G401 (cell line): ENCODE results near the gene ATG13. TPM values are rescaled to one million over a fixed set of nuclear protein-coding genes. Genes with fewer than 3 reads are reported as not detected.
"Not testable (repeated sequence)": the region's sequence is repeated elsewhere in the genome, so short reads cannot be mapped to it uniquely, and the experiment has no call there.

Experiments used
- DNase-seq: peaks from one replicate; pipeline ENCODE4 v3.0.0-alpha.2; 2015; ENCODE audit warnings: low spot score
- in situ Hi-C: cut with HindIII; loops from 2 replicates; pipeline ENCODE4 v1.10.0; 2016; ENCODE audit warnings: low sequenced_read_pairs, mixed read lengths
- total RNA-seq: library from RNA; depleted of rRNA; stranded (reverse); fragments of >200 nt; shearing (Covaris generic); gene quantifications from 2 replicates; pipeline ENCODE4 v1.2.3, GENCODE V29; 2014

ATG13 gene
- total RNA-seq, 1 experiment from 2014 or later, result 78.8 TPM

GRCh38 chr11:46686886-46687795, 69.8 kb downstream of the ATG13 start:
- no peak for DNase-seq
- in situ Hi-C loops, result no loop called here

GRCh38 chr11:46690702-46691101, 73.3 kb downstream of the ATG13 start:
- in situ Hi-C loops, result no loop called here
- no peak for DNase-seq

- in situ Hi-C loops, result no loop called here
- DNase-seq, result no peak
These were observed 75.1 kb downstream of the ATG13 start for GRCh38 chr11:46692450-46692849.

GRCh38 chr11:46693597-46694012, 76.3 kb downstream of the ATG13 start:
- in situ Hi-C loops, result no loop called here
- no peak for DNase-seq

GRCh38 chr11:46694072-46694471, 76.7 kb downstream of the ATG13 start:
- no peak for DNase-seq
- in situ Hi-C loops, result no loop called here

- DNase-seq, result no peak
- in situ Hi-C loops, result no loop called here
These were observed 77.3 kb downstream of the ATG13 start for GRCh38 chr11:46694607-46695006.

- in situ Hi-C loops, result no loop called here
- no peak for DNase-seq
These were observed 78.2 kb downstream of the ATG13 start for GRCh38 chr11:46695345-46696211.

GRCh38 chr11:46696212-46696558, 78.8 kb downstream of the ATG13 start:
- DNase-seq, result no peak
- in situ Hi-C loops, result no loop called here

GRCh38 chr11:46697303-46697702, 80.0 kb downstream of the ATG13 start:
- no peak for DNase-seq
- in situ Hi-C loops, result no loop called here

GRCh38 chr11:46697723-46698122, 80.4 kb downstream of the ATG13 start:
- in situ Hi-C loops, result no loop called here
- DNase-seq, result no peak

- in situ Hi-C loops, result no loop called here
These were observed 81.2 kb downstream of the ATG13 start for GRCh38 chr11:46698597-46698996.

GRCh38 chr11:46700241-46701077, 83.1 kb downstream of the ATG13 start, which contains the start of the genes ARHGAP1 and ZNF408:
Gene ARHGAP1 (minus strand): TSS chr11:46700619. CDS start chr11:46696107, 4,512 bp downstream.
Gene ZNF408 (plus strand): TSS chr11:46701031. CDS start chr11:46701048, 17 bp downstream.
- in situ Hi-C loops, result no loop called here
- peak; percentile 99 for DNase-seq

More at GRCh38 chr11:46698597-46698996, 81.2 kb downstream of the ATG13 start:
- no peak for DNase-seq

- DNase-seq, result no peak
These were observed 83.8 kb downstream of the ATG13 start for GRCh38 chr11:46701078-46701654.

GRCh38 chr11:46705070-46705688, 87.8 kb downstream of the ATG13 start:
- DNase-seq, result no peak
- in situ Hi-C loops, result no loop called here

More at GRCh38 chr11:46701078-46701654, 83.8 kb downstream of the ATG13 start:
- in situ Hi-C loops, result no loop called here

GRCh38 chr11:46706886-46707285, 89.5 kb downstream of the ATG13 start:
- in situ Hi-C loops, result no loop called here

GRCh38 chr11:46709351-46709750, 92.0 kb downstream of the ATG13 start:
- not testable (repeated sequence) for DNase-seq

More at GRCh38 chr11:46706886-46707285, 89.5 kb downstream of the ATG13 start:
- DNase-seq, result no peak

GRCh38 chr11:46710821-46711269, 93.5 kb downstream of the ATG13 start:
- in situ Hi-C loops, result no loop called here
- DNase-seq, result peak; percentile 5

More at GRCh38 chr11:46709351-46709750, 92.0 kb downstream of the ATG13 start:
- in situ Hi-C loops, result not testable (repeated sequence)

- no peak for DNase-seq
- in situ Hi-C loops, result no loop called here
These were observed 94.0 kb downstream of the ATG13 start for GRCh38 chr11:46711303-46711702.
